Smooth muscle cell (in vitro differentiated cells): ENCODE data around the gene ILKAP. TPM values are rescaled to one million over a fixed set of nuclear protein-coding genes. Genes with fewer than 3 reads are reported as not detected.

Source experiments
- DNase-seq: peaks from one replicate; lab custom pipeline; 2025; ENCODE audit not compliant: unreplicated experiment; lab: John Stamatoyannopoulos, UW
- H2AFZ ChIP-seq: fragments of 200-600 bp; sonication (generic); 2 replicates; pipeline ENCODE4 v1.6.0; 2016; ENCODE audit warnings: antibody characterized with exemption, low read depth, mild to moderate bottlenecking
- H3F3A ChIP-seq: fragments of 200-600 bp; sonication (generic); 2 replicates; pipeline ENCODE4 v1.6.0; 2017; ENCODE audit warnings: antibody characterized with exemption, low read depth
- H3K27ac ChIP-seq: fragments of 200-600 bp; sonication (generic); 2 replicates; pipeline ENCODE4 v1.5.1; 2016; ENCODE audit warnings: low read depth, mild to moderate bottlenecking
- H3K27me3 ChIP-seq: fragments of 200-600 bp; sonication (generic); 2 replicates; pipeline ENCODE4 v1.6.1; 2016; ENCODE audit warnings: low read depth, mild to moderate bottlenecking
- H3K36me3 ChIP-seq: fragments of 200-600 bp; sonication (generic); 2 replicates; pipeline ENCODE4 v1.5.1; 2016; ENCODE audit warnings: low read depth
- H3K4me1 ChIP-seq: fragments of 200-600 bp; sonication (generic); 2 replicates; pipeline ENCODE4 v1.5.1; 2016; ENCODE audit warnings: low read depth
- H3K4me2 ChIP-seq: fragments of 200-600 bp; sonication (generic); 2 replicates; pipeline ENCODE4 v1.6.0; 2016; ENCODE audit warnings: mild to moderate bottlenecking
- H3K4me3 ChIP-seq: fragments of 200-600 bp; sonication (generic); 2 replicates; pipeline ENCODE4 v1.5.1; 2016; ENCODE audit warnings: mild to moderate bottlenecking
- H3K79me2 ChIP-seq: fragments of 200-600 bp; sonication (generic); 2 replicates; pipeline ENCODE4 v1.6.0; 2016; ENCODE audit warnings: low read depth, mild to moderate bottlenecking
- H3K9ac ChIP-seq: fragments of 200-600 bp; sonication (generic); 2 replicates; pipeline ENCODE4 v1.6.0; 2016; ENCODE audit warnings: low read depth
- H3K9me3 ChIP-seq: fragments of 200-600 bp; sonication (generic); replicated peaks from 2 replicates; pipeline ENCODE4 v1.5.1; 2016; ENCODE audit warnings: low read depth
- H4K20me1 ChIP-seq: fragments of 200-600 bp; sonication (generic); 2 replicates; pipeline ENCODE4 v1.6.0; 2016; ENCODE audit warnings: low read depth
- CTCF ChIP-seq: fragments of 200-600 bp; sonication (generic); IDR thresholded peaks from 2 replicates; pipeline ENCODE4 v1.5.1; 2017; ENCODE audit warnings: borderline replicate concordance, mild to moderate bottlenecking, antibody characterized with exemption; ENCODE audit not compliant: insufficient read depth, poor library complexity, severe bottlenecking
- WGBS: methylation state at CpG from one replicate; pipeline ENCODE4 v1.1.7; 2016; ENCODE audit warnings: low lambda C conversion rate; 5-methylcytosine and 5-hydroxymethylcytosine counted together
- polyA plus RNA-seq: library from polyadenylated mRNA; unstranded; fragments of >200 nt; fragmentation: Nextera tagmentation; extraction: Ambion mirVana; gene quantifications from 2 replicates; pipeline ENCODE4 v1.2.1, GENCODE V29; 2016
- total RNA-seq: library from RNA; depleted of rRNA; stranded (reverse); fragments of >200 nt; gene quantifications from 2 replicates; pipeline ENCODE4 v1.2.3, GENCODE V29; 2014

Gene ILKAP
- total and polyA plus RNA-seq, 2 experiments from 2014 or later: 12.0 to 21.9 TPM

GRCh38 chr2:238238311-238238765 is 34.8 kb upstream of the ILKAP start:
- Histone ChIP-seq H2AFZ (no peak overlapping the region), H3K4me1 (no peaks in the 10 kb centered on the region), H3K36me3 (no peaks in the 10 kb centered on the region), H3K4me2 (no peak overlapping the region), H4K20me1 (no peaks in the 10 kb centered on the region), H3K79me2 (no peaks in the 10 kb centered on the region), H3K9me3 (no peaks in the 10 kb centered on the region), H3K27ac (no peak overlapping the region), H3K27me3 (peaks cover 49% of the 10 kb centered on the region), H3K9ac (no peak overlapping the region), H3F3A (peaks cover 7% of the 10 kb centered on the region), H3K4me3 (no peak overlapping the region)
- TF ChIP-seq CTCF: no peak
- no peak for DNase-seq
- 97% methylated on average over 5 of the region's 5 CpGs for WGBS

- DNase-seq: no peak
- Histone ChIP-seq H3K36me3 (no peaks in the 10 kb centered on the region), H2AFZ (no peak overlapping the region), H3K27ac (no peak overlapping the region), H3F3A (peaks cover 7% of the 10 kb centered on the region), H3K4me1 (no peaks in the 10 kb centered on the region), H3K4me2 (no peak overlapping the region), H3K27me3 (peaks cover 49% of the 10 kb centered on the region), H3K79me2 (no peaks in the 10 kb centered on the region), H4K20me1 (no peaks in the 10 kb centered on the region), H3K4me3 (no peak overlapping the region), H3K9me3 (no peaks in the 10 kb centered on the region), H3K9ac (no peak overlapping the region)
- TF ChIP-seq CTCF: no peak
- 84% methylated on average over 11 of the region's 11 CpGs for WGBS
These were observed 34.1 kb upstream of the ILKAP start for GRCh38 chr2:238237431-238238135.

- Histone ChIP-seq H3K9me3 (no peaks in the 10 kb centered on the region), H3F3A (peaks cover 3% of the 10 kb centered on the region), H3K4me2 (no peak overlapping the region), H3K4me1 (no peaks in the 10 kb centered on the region), H3K27ac (no peak overlapping the region), H4K20me1 (no peaks in the 10 kb centered on the region), H3K4me3 (no peak overlapping the region), H3K9ac (no peak overlapping the region), H3K27me3 (peaks cover 49% of the 10 kb centered on the region), H2AFZ (no peak overlapping the region), H3K36me3 (no peaks in the 10 kb centered on the region), H3K79me2 (no peaks in the 10 kb centered on the region)
- no peak for DNase-seq
- WGBS: 97% methylated on average over 4 of the region's 4 CpGs
- no peak for TF ChIP-seq CTCF
These were observed 33.1 kb upstream of the ILKAP start for GRCh38 chr2:238236571-238236970.

- peaks cover 3% of the 10 kb centered on the region for H3F3A ChIP-seq
- 88% methylated on average over 7 of the region's 7 CpGs for WGBS
- TF ChIP-seq CTCF: no peak
- no peak overlapping the region for H3K9ac ChIP-seq
- no peak overlapping the region for H2AFZ ChIP-seq
- H3K9me3 ChIP-seq: no peaks in the 10 kb centered on the region
- H3K4me1 ChIP-seq: no peaks in the 10 kb centered on the region
- no peaks in the 10 kb centered on the region for H4K20me1 ChIP-seq
- H3K27me3 ChIP-seq: peaks cover 44% of the 10 kb centered on the region
- H3K4me2 ChIP-seq: no peak overlapping the region
- no peak overlapping the region for H3K27ac ChIP-seq
- no peak overlapping the region for H3K4me3 ChIP-seq
- no peak for DNase-seq
- H3K36me3 ChIP-seq: no peaks in the 10 kb centered on the region
- H3K79me2 ChIP-seq: no peaks in the 10 kb centered on the region
These were observed 32.4 kb upstream of the ILKAP start for GRCh38 chr2:238235856-238236255.
